ENCODE results near the gene CHMP6. TPM values are rescaled to one million over a fixed set of nuclear protein-coding genes. Genes with fewer than 3 reads are reported as not detected.

Gene CHMP6
- total and polyA plus RNA-seq, 9 of the 15 experiments (the other 6 are each of a cell fraction or from before 2014, with no cell fraction given): 0.25 to 30.4 (median 13.4) TPM

- TF ChIP-seq HNRNPL (IDR thresholded peaks at IDR 0.05; ENCODE audit: low read depth, low read length) (no peak), KAT8 (IDR thresholded peaks at IDR 0.05; ENCODE audit: low read depth) (no peak), ZBTB26 (CRISPR knock-in tag; IDR thresholded peaks at IDR 0.05) (no peak), TCF7 (IDR thresholded peaks at IDR 0.05; ENCODE audit: borderline replicate concordance) (no peak), ZNF124 (CRISPR knock-in tag; IDR thresholded peaks at IDR 0.05) (no peak), ZNF764 (CRISPR knock-in tag; IDR thresholded peaks at IDR 0.05; ENCODE audit: low read depth) (no peak), ZNF740 (CRISPR knock-in tag; IDR thresholded peaks at IDR 0.05) (no peak), ZNF740 (tag; IDR thresholded peaks at IDR 0.05) (no peak), HINFP (tag; conservative IDR thresholded peaks at IDR 0.05; ENCODE audit: low read depth) (no peak), LEF1 (IDR thresholded peaks at IDR 0.05) (no peak), TFAP4 (CRISPR knock-in tag; IDR thresholded peaks at IDR 0.05; ENCODE audit: borderline replicate concordance) (peak; percentile 26; the same call in 1 of the 2 replicates), EGR1 (conservative IDR thresholded peaks at IDR 0.05) (no peak), HLTF (IDR thresholded peaks at IDR 0.05) (no peak), CEBPG (CRISPR knock-in tag; IDR thresholded peaks at IDR 0.05) (no peak), CEBPG (tag; conservative IDR thresholded peaks at IDR 0.05 in 1 of 2, IDR thresholded peaks at IDR 0.05 in 1 of 2) (no peak)
Measured at GRCh38 chr17:80992948-80993624, 1.4 kb downstream of the CHMP6 start (continued).
